Stimulated activated CD4-positive, alpha-beta T cell treated with anti-CD3 and anti-CD28 coated beads, Interleukin-4, amount 100 ng/mL, for 4 hours (primary cell): Measurements from ENCODE around the gene SH3RF1.
"Not testable (repeated sequence)": the region's sequence is repeated elsewhere in the genome, so short reads cannot be mapped to it uniquely, and the experiment has no call there.

Source experiments
- DNase-seq, 2 experiments: peaks; one replicate each; pipeline ENCODE4 v3.0.0-alpha.2; 2020

Gene SH3RF1

GRCh38 chr4:169270810-169271691 lies at the start of gene SH3RF1:
Gene SH3RF1 (minus strand): TSS chr4:169270956. CDS start chr4:169269212, 1,744 bp downstream.
- peak in 1 of 2 experiments; percentile 24 for DNase-seq

GRCh38 chr4:169315530-169316343 lies 45.0 kb upstream of the SH3RF1 start:
- no peak for DNase-seq

- no peak for DNase-seq
These were observed 44.1 kb upstream of the SH3RF1 start for GRCh38 chr4:169314906-169315305.

- DNase-seq = no peak
These were observed 43.0 kb upstream of the SH3RF1 start for GRCh38 chr4:169313732-169314131.

- no peak for DNase-seq
These were observed 42.1 kb upstream of the SH3RF1 start for GRCh38 chr4:169312690-169313422.

GRCh38 chr4:169311643-169312365 lies 41.0 kb upstream of the SH3RF1 start:
- no peak for DNase-seq

- no peak for DNase-seq
These were observed 38.7 kb upstream of the SH3RF1 start for GRCh38 chr4:169309326-169309967.

- DNase-seq = no peak
These were observed 36.8 kb upstream of the SH3RF1 start for GRCh38 chr4:169307576-169307975.

GRCh38 chr4:169305651-169306050 lies 34.9 kb upstream of the SH3RF1 start:
- no peak for DNase-seq

GRCh38 chr4:169305173-169305572 lies 34.4 kb upstream of the SH3RF1 start:
- DNase-seq = no peak

- DNase-seq = no peak
These were observed 25.1 kb upstream of the SH3RF1 start for GRCh38 chr4:169295822-169296221.

- DNase-seq = no peak
These were observed 22.8 kb upstream of the SH3RF1 start for GRCh38 chr4:169293343-169294176.

GRCh38 chr4:169287983-169288382 lies 17.2 kb upstream of the SH3RF1 start:
- DNase-seq = not testable (repeated sequence)

GRCh38 chr4:169286562-169287301 lies 16.0 kb upstream of the SH3RF1 start:
- no peak for DNase-seq

GRCh38 chr4:169283114-169283509 lies 12.4 kb upstream of the SH3RF1 start:
- DNase-seq = no peak

- no peak for DNase-seq
These were observed 11.8 kb upstream of the SH3RF1 start for GRCh38 chr4:169282429-169283113.

- no peak for DNase-seq
These were observed 8.4 kb upstream of the SH3RF1 start for GRCh38 chr4:169279108-169279507.

GRCh38 chr4:169278624-169279023 lies 7.9 kb upstream of the SH3RF1 start:
- no peak for DNase-seq

- not testable (repeated sequence) for DNase-seq
These were observed 7.1 kb upstream of the SH3RF1 start for GRCh38 chr4:169277838-169278237.

GRCh38 chr4:169275180-169275579 lies 4.4 kb upstream of the SH3RF1 start:
- no peak for DNase-seq
